IMR-90 (cell line): ENCODE results near the gene SELENOM.

ENCODE experiments used
- CTCF ChIP-seq: conservative IDR thresholded peaks from 2 replicates; pipeline ENCODE4 v1.5.1; 2012; ENCODE audit warnings: mild to moderate bottlenecking, low read depth, low read length, improper control_type of control experiment
- MAZ ChIP-seq: IDR thresholded peaks from 2 replicates; pipeline ENCODE4 v1.6.1; 2012; ENCODE audit warnings: low read depth, mild to moderate bottlenecking, low read length, improper control_type of control experiment, moderate library complexity, borderline replicate concordance
- MXI1 ChIP-seq: IDR thresholded peaks from 2 replicates; pipeline ENCODE4 v1.6.1; 2012; ENCODE audit warnings: low read depth, mild to moderate bottlenecking, low read length, moderate library complexity, borderline replicate concordance
- POLR2A ChIP-seq: IDR thresholded peaks from 2 replicates; pipeline ENCODE4 v1.6.1; 2012; ENCODE audit warnings: mild to moderate bottlenecking, low read depth, low read length
- SMC3 ChIP-seq: fragments of 150-350 bp; IDR thresholded peaks from 2 replicates; pipeline ENCODE4 v1.6.1; 2016; ENCODE audit warnings: low read depth, mild to moderate bottlenecking, antibody characterized with exemption, low read length, moderate library complexity
- USF2 ChIP-seq: fragments of 150-350 bp; IDR thresholded peaks from 2 replicates; pipeline ENCODE4 v1.6.1; 2017; ENCODE audit warnings: mild to moderate bottlenecking, antibody characterized with exemption, low read length, low read depth

GRCh38 chr22:31148488-31148887, 41.1 kb upstream of the SELENOM start:
- TF ChIP-seq CTCF, result no peak
- no peak for TF ChIP-seq POLR2A
- no peak for TF ChIP-seq USF2
- no peak for TF ChIP-seq MXI1
- no peak for TF ChIP-seq MAZ
- TF ChIP-seq SMC3, result no peak
